ENCODE data around the gene TFF2. TPM values are rescaled to one million over a fixed set of nuclear protein-coding genes. Genes with fewer than 3 reads are reported as not detected.

Gene TFF2
- total and polyA plus RNA-seq, 12 donors, result not detected

DNA sequence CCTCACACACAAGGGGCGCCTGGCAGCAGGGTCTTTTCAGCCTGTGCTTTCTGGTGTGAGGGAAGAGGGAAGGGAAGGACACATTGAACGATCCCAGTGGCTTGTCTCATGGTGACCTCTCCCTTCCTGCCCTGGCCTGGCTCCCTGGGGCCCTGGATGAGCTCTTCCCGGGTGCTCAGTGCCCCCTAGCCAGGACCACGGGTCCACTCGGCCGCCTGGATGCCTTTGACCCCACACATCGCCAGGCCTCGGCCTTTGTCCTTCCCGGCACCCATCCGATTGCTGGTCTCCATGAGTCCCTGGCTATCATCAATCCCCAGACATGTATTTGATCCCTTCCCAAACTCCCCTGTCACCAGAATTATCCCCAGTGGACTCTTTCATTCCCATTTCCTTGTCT lies 29.6 kb downstream of the TFF2 start:
- H3K4me3 ChIP-seq, result no peak overlapping the region
- no peak overlapping the region for H3K27ac ChIP-seq
- ATAC-seq (no peak), DNase-seq (no peak)
- H3K36me3 ChIP-seq, result no peaks in the 10 kb centered on the region
- peaks cover 0 to 8% (median 0%) of the 10 kb centered on the region in 11 donors for H3K9me3 ChIP-seq
- TF ChIP-seq, protein P1, sequence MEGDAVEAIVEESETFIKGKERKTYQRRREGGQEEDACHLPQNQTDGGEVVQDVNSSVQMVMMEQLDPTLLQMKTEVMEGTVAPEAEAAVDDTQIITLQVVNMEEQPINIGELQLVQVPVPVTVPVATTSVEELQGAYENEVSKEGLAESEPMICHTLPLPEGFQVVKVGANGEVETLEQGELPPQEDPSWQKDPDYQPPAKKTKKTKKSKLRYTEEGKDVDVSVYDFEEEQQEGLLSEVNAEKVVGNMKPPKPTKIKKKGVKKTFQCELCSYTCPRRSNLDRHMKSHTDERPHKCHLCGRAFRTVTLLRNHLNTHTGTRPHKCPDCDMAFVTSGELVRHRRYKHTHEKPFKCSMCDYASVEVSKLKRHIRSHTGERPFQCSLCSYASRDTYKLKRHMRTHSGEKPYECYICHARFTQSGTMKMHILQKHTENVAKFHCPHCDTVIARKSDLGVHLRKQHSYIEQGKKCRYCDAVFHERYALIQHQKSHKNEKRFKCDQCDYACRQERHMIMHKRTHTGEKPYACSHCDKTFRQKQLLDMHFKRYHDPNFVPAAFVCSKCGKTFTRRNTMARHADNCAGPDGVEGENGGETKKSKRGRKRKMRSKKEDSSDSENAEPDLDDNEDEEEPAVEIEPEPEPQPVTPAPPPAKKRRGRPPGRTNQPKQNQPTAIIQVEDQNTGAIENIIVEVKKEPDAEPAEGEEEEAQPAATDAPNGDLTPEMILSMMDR (IDR thresholded peaks at IDR 0.05), result no peak
- peaks cover 0 to 12% (median 0%) of the 10 kb centered on the region in 9 donors for H3K4me1 ChIP-seq
- H3K27me3 ChIP-seq, result peaks cover 0 to 14% (median 0%) of the 10 kb centered on the region in 7 donors
- intact Hi-C loops (cut with DNase I), result no loop called here
- WGBS, 2 donors, result 87 to 88% methylated on average over 10 of the region's 10 CpGs

DNA sequence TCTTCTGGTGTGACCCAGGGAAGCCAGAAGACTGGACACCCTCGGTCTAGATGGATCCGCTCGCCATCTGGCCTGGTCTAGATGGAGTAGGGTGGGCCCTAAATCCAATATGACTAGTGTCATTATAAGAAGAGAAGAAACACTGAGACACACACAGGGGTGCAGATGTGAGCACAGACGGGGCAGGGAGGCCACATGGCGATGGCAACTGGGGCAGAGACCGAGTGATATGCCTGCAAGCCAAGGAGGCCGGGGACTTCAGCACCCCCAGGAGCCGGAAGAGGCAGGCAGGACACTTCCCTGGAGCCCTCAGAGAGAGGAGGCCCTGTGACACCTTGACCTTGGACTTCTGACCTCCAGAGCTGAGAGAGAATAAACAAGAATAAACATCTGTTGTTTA lies 30.0 kb downstream of the TFF2 start:
- ATAC-seq, result no peak

DNA sequence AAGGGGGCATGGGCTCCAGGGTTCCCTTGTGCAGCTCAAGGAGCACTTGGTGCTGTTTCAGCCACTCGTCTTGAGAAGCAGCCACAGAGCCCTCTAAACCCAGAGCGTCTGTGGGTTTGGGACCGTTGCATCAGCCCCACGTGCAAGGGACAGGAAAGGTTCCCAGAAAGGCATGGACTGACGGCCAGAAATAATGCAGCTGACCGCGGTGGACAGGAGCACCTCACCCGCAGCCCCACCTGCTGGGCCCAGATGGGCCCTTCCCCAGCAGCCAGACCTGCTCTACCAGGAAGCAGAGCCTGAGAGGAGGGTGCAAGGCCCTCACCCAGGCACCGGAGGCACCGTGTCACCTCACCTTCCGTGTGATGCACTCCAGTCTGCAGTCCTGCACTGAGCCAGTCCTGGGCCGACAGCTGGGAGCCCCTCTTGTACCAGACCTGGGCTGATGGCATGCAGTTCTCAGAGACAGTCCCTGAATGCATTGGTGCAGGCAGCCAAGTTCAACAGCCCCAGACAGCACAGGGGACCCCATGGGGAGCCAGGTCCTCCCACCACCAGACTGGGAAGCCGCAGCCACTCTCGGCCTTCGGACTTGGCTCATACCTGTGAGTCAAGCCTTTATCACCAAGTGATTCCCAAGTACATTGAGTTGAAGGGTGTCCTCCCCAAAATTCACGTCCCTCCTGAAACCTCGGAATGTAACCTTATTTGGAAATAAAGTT lies 30.8 kb downstream of the TFF2 start:
- 68 to 71% methylated on average over 17 of the region's 17 CpGs for WGBS, 2 donors
- peak in 3 of 8 donors; percentile 9 to 27 (median 23) for ATAC-seq
- intact Hi-C loops (cut with DNase I), result loop anchor here in 4 of 10 donors (10.0 kb wide), 3 partner anchors 105 to 175 kb away; partner anchors contain the start of gene ABCG1 (in 1 of the 4)

More for the DNA sequence above, 30.0 kb downstream of the TFF2 start:
- H3K27ac ChIP-seq, result no peak overlapping the region
- no peak for DNase-seq
- peaks cover 0 to 12% (median 0%) of the 10 kb centered on the region in 9 donors for H3K4me1 ChIP-seq
- intact Hi-C loops (cut with DNase I), result no loop called here
- peaks cover 0 to 14% (median 0%) of the 10 kb centered on the region in 7 donors for H3K27me3 ChIP-seq
- no peaks in the 10 kb centered on the region for H3K36me3 ChIP-seq
- TF ChIP-seq, protein P1 (IDR thresholded peaks at IDR 0.05), result no peak
- H3K4me3 ChIP-seq, result no peak overlapping the region
- WGBS, 2 donors, result 95 to 97% methylated on average over 8 of the region's 8 CpGs
- H3K9me3 ChIP-seq, result peaks cover 0 to 6% (median 0%) of the 10 kb centered on the region in 11 donors

DNA sequence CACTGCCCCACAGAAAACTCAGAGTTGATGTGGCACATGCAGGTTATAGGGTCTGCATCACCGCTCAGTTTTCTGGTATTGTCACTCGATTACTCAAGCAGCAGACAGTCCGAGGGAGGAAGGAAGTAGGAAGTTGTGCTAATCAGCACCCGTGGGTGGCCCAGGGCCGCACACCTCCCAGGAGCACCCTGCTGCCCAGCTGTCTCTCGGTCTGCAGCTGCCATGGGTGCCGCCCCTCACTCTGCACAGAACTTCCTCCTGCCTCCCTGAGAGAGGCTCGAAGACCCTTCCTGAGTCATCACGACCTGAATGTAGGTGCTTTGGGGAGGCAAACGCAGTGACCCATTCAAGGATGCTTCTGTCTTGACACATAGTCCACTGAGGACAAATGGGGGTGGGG lies 31.4 kb downstream of the TFF2 start:
- TF ChIP-seq, protein P1 (IDR thresholded peaks at IDR 0.05), result no peak
- DNase-seq, result no peak
- Histone ChIP-seq H3K4me1 (peaks cover 0 to 12% (median 0%) of the 10 kb centered on the region in 9 donors), H3K27ac (peak overlapping the region in 1 of 10 donors; percentile 26), H3K9me3 (no peaks in the 10 kb centered on the region), H3K4me3 (no peak overlapping the region), H3K27me3 (peaks cover 0 to 14% (median 0%) of the 10 kb centered on the region in 7 donors), H3K36me3 (no peaks in the 10 kb centered on the region)
- ATAC-seq, result peak in 2 of 8 donors; percentile 8 to 56
- intact Hi-C loops (cut with DNase I), result loop anchor here in 4 of 10 donors (10.0 kb wide), 3 partner anchors 105 to 175 kb away; partner anchors contain the start of gene ABCG1 (in 1 of the 4)
- WGBS, 2 donors, result 48 to 65% methylated on average over 10 of the region's 10 CpGs

More for the DNA sequence above, 30.8 kb downstream of the TFF2 start:
- no peak for DNase-seq
- H3K9me3 ChIP-seq, result no peaks in the 10 kb centered on the region
- peaks cover 0 to 12% (median 0%) of the 10 kb centered on the region in 9 donors for H3K4me1 ChIP-seq
- peaks cover 0 to 14% (median 0%) of the 10 kb centered on the region in 7 donors for H3K27me3 ChIP-seq
- no peak overlapping the region for H3K4me3 ChIP-seq
- H3K36me3 ChIP-seq, result no peaks in the 10 kb centered on the region
- H3K27ac ChIP-seq, result peak overlapping the region in 1 of 10 donors; percentile 26
- TF ChIP-seq, protein P1 (IDR thresholded peaks at IDR 0.05), result peak in 2 of 9 donors; percentile 15 to 27

Data from heart right ventricle (tissue), 16 donors.